K562 (cell line): ENCODE data around the gene PIP4K2A. TPM values are rescaled to one million over a fixed set of nuclear protein-coding genes. Genes with fewer than 3 reads are reported as not detected.
A peak's percentile ranks its signal among the peaks of the same experiment; 100 is the strongest.

Experiments
- ERF ChIP-seq: fragments of 450-650 bp; formaldehyde crosslinking; IDR thresholded peaks from 2 replicates; pipeline ENCODE4 v1.4.0; 2020; ENCODE audit warnings: mild to moderate bottlenecking, mixed read lengths
- NCOA4 ChIP-seq: fragments of 450-650 bp; IDR thresholded peaks from 2 replicates; pipeline ENCODE4 v1.6.1; 2018; ENCODE audit warnings: mild to moderate bottlenecking; ENCODE audit not compliant: partially characterized antibody
- POLR2AphosphoS5 ChIP-seq: IDR thresholded peaks from 2 replicates; pipeline ENCODE4 v1.6.1; 2011; ENCODE audit warnings: mild to moderate bottlenecking, low read depth, low read length, moderate library complexity; ENCODE audit not compliant: control insufficient read depth, insufficient read depth
- SREBF1 ChIP-seq: fragments of 150-350 bp; IDR thresholded peaks from 2 replicates; pipeline ENCODE4 v1.6.1; 2014; ENCODE audit warnings: antibody characterized with exemption, low read depth, low read length, borderline replicate concordance
- ZEB2 ChIP-seq: fragments of 450-650 bp; IDR thresholded peaks from 2 replicates; pipeline ENCODE4 v1.6.1; 2016
- ZNF324 ChIP-seq: fragments of 250-450 bp; sonication (Bioruptor Pico); IDR thresholded peaks from 2 replicates; pipeline ENCODE4 v1.4.0; 2020; ENCODE audit warnings: mild to moderate bottlenecking
- ZNF707 ChIP-seq: fragments of 250-450 bp; sonication (Bioruptor Pico); conservative IDR thresholded peaks from 2 replicates; pipeline ENCODE4 v1.8.0; 2022; ENCODE audit warnings: inconsistent platforms, mild to moderate bottlenecking, moderate library complexity
- polyA plus RNA-seq, 8 experiments: library from polyadenylated mRNA; depleted of rRNA in 4 of 8; stranded (reverse) in 5 of 8; unstranded in 3 of 8; fragments of >200 nt; fragmentation: Nextera tagmentation in 2 of 8; fragmentation: Illumina TruSeq in 1 of 8; extraction: Ambion mirVana in 2 of 8; extraction: Trizol in 1 of 8; gene quantifications; 2 replicates each; pipeline versions ENCODE4 v1.2.1 to v1.2.3, GENCODE V29; 2011 to 2014; ENCODE audit warnings: inconsistent platforms in 1 of 8, missing spikeins in 1 of 8
- total RNA-seq, 7 experiments: library from RNA; depleted of rRNA in 6 of 7; stranded (reverse); fragments of >200 nt in 6 of 7; fragmentation: Illumina TruSeq in 2 of 7; extraction: Trizol in 2 of 7; gene quantifications; 2 replicates each; pipeline versions ENCODE4 v1.2.1 to v1.2.3, GENCODE V29; 2011 to 2021; ENCODE audit warnings: low replicate concordance in 1 of 7
- TF ChIP-seq, protein P1 (sequence below), 2 experiments: IDR thresholded peaks; 2 replicates each; pipeline ENCODE4 v1.6.1; 2012; ENCODE audit warnings: improper control_type of control experiment in 2 of 2, low read depth in 2 of 2, low read length in 2 of 2, borderline replicate concordance in 1 of 2
- TF ChIP-seq, protein P2 (sequence below): fragments of 450-650 bp; IDR thresholded peaks from 2 replicates; pipeline ENCODE4 v1.6.1; 2016; ENCODE audit warnings: antibody characterized with exemption
- TF ChIP-seq, protein P3 (sequence below): fragments of 250-450 bp; sonication (Bioruptor Pico); IDR thresholded peaks from 2 replicates; pipeline ENCODE4 v1.5.0; 2021; ENCODE audit warnings: mild to moderate bottlenecking, moderate library complexity
- TF ChIP-seq, protein P4 (sequence below): IDR thresholded peaks from 3 replicates; pipeline ENCODE4 v1.6.1; 2011; ENCODE audit warnings: borderline replicate concordance, mild to moderate bottlenecking, moderate library complexity; ENCODE audit not compliant: insufficient read length; ENCODE audit errors: extremely low read depth

The PIP4K2A gene
- total and polyA plus RNA-seq, 9 of the 15 experiments (the other 6 are each of a cell fraction or from before 2014, with no cell fraction given): 35.6 to 117 (median 71.9) TPM

DNA sequence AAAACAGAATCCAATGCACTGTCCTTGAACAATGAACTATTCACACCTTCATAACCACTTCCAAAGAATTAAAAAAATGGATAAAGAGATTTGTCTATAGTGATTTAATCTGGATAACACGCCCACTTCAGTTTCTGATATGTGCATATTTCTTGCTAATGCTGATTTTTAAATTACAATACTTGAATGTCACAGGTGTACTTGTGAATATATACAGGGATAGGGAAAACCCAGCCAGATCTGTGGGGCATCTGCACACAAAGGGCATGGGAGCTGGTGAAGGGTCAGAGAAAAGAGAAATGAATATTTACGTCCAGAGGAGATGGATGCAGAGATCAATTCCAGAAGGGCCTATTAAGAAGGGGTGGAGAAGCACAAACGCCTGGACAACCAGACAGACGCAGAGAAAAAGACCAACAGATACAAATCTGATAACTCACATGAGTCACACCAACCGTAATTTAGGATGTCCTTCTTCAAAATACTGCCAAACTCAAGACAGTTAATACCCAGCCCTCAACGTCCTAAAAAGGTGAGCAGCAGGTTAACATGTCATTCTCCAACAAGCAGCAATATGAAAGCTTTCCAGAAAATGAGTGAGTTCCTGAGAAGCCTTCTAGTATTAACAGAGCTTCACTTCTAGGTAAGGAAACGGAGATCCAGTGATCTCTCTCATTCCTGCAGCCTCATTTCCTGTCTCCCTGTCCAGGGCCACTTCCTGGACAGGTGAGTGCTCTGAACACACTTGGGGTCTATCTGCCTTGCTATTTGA lies 41.9 kb downstream of the PIP4K2A start (continued):
- TF ChIP-seq, protein P1, sequence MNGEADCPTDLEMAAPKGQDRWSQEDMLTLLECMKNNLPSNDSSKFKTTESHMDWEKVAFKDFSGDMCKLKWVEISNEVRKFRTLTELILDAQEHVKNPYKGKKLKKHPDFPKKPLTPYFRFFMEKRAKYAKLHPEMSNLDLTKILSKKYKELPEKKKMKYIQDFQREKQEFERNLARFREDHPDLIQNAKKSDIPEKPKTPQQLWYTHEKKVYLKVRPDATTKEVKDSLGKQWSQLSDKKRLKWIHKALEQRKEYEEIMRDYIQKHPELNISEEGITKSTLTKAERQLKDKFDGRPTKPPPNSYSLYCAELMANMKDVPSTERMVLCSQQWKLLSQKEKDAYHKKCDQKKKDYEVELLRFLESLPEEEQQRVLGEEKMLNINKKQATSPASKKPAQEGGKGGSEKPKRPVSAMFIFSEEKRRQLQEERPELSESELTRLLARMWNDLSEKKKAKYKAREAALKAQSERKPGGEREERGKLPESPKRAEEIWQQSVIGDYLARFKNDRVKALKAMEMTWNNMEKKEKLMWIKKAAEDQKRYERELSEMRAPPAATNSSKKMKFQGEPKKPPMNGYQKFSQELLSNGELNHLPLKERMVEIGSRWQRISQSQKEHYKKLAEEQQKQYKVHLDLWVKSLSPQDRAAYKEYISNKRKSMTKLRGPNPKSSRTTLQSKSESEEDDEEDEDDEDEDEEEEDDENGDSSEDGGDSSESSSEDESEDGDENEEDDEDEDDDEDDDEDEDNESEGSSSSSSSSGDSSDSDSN (IDR thresholded peaks at IDR 0.05; ENCODE audit: borderline replicate concordance in 1 of 2, low read depth in 2 of 2, low read length in 2 of 2): no peak
- TF ChIP-seq ERF (CRISPR knock-in tag) (no peak), SREBF1 (no peak), POLR2AphosphoS5 (no peak), ZEB2 (peak; percentile 82), NCOA4 (no peak), ZNF707 (CRISPR knock-in tag) (no peak), ZNF324 (CRISPR knock-in tag) (no peak)
- TF ChIP-seq, protein P2, sequence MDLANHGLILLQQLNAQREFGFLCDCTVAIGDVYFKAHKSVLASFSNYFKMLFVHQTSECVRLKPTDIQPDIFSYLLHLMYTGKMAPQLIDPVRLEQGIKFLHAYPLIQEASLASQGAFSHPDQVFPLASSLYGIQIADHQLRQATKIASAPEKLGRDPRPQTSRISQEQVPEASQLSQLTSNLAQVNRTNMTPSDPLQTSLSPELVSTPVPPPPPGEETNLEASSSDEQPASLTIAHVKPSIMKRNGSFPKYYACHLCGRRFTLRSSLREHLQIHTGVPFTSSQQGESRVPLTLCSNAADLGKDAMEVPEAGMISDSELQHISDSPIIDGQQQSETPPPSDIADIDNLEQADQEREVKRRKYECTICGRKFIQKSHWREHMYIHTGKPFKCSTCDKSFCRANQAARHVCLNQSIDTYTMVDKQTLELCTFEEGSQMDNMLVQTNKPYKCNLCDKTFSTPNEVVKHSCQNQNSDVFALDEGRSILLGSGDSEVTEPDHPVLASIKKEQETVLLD: peak; percentile 17; the same call in 1 of the 2 replicates
- TF ChIP-seq, protein P3, sequence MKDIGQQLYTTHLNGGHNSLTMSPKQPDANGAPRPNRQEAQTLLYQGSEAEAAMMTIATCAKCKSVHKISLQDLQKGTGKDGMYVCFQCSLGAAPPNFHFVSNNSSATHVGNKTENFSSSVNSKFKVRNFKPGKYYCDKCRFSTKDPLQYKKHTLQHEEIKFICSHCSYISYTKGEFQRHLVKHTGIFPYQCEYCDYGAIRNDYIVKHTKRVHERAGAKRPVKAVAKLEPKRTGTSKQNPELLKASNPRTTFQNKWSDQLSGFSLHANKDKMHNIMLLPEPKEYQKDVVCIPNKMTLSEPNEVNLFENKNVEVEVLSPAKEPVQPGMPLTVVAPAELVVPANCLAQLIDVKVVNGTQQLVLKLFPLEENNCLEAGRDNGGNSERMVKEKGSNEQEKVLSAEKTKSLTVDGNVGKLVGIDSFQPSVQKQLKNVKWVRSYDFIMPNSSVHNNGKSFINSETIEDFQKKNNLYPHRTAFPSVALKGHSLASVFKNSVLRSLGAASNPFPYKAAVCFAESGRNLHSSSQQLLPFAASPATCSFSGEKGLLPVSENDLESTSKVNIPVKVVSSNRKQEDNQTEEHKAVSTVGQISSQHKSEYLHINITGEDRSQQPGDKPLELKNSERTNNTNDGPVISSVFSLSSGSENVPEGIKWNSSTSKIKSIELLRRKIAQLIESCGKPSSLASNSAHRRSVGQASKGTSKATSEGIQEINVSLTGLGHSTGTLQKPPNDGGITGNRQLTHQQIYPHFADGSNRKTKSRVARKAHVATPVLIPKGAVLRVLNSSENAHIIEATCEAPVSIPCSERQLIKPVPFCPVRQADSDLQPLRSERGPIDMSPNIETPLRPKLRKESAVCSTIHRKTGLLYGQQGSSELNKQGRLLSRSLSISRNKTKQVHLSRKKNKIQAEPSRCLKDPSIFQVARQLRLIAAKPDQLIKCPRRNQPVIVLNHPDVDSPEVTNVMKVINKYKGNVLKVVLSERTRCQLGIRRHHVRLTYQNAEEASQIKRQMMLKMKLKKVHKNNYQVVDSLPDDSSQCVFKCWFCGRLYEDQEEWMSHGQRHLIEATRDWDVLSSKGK (CRISPR knock-in tag): no peak
- TF ChIP-seq, protein P4, sequence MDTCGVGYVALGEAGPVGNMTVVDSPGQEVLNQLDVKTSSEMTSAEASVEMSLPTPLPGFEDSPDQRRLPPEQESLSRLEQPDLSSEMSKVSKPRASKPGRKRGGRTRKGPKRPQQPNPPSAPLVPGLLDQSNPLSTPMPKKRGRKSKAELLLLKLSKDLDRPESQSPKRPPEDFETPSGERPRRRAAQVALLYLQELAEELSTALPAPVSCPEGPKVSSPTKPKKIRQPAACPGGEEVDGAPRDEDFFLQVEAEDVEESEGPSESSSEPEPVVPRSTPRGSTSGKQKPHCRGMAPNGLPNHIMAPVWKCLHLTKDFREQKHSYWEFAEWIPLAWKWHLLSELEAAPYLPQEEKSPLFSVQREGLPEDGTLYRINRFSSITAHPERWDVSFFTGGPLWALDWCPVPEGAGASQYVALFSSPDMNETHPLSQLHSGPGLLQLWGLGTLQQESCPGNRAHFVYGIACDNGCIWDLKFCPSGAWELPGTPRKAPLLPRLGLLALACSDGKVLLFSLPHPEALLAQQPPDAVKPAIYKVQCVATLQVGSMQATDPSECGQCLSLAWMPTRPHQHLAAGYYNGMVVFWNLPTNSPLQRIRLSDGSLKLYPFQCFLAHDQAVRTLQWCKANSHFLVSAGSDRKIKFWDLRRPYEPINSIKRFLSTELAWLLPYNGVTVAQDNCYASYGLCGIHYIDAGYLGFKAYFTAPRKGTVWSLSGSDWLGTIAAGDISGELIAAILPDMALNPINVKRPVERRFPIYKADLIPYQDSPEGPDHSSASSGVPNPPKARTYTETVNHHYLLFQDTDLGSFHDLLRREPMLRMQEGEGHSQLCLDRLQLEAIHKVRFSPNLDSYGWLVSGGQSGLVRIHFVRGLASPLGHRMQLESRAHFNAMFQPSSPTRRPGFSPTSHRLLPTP: no peak
